B cell (primary cell): ENCODE data around the gene MED8.

Experiments
- CTCF ChIP-seq: fragments of 200-600 bp; IDR thresholded peaks from one replicate; pipeline ENCODE4 v1.8.0; 2022; ENCODE audit warnings: antibody characterized with exemption, mild to moderate bottlenecking
- EZH2 ChIP-seq: IDR thresholded peaks from 2 replicates; pipeline ENCODE4 v1.6.1; 2012; ENCODE audit warnings: borderline replicate concordance, low read depth, mild to moderate bottlenecking, moderate library complexity, low read length; ENCODE audit not compliant: insufficient read depth, poor library complexity, severe bottlenecking

- TF ChIP-seq EZH2, result no peak
- TF ChIP-seq CTCF, result peak; percentile 79
Observed at GRCh38 chr1:43414634-43415223, 25.1 kb upstream of the MED8 start.
